HepG2 (cell line): ENCODE results near the gene ST6GALNAC2. TPM values are rescaled to one million over a fixed set of nuclear protein-coding genes. Genes with fewer than 3 reads are reported as not detected.
A peak's percentile ranks its signal among the peaks of the same experiment; 100 is the strongest.

Experiments
- BHLHE40 ChIP-seq: IDR thresholded peaks from 2 replicates; pipeline ENCODE4 v1.6.1; 2011; ENCODE audit warnings: low read length, improper control_type of control experiment
- EEA1 ChIP-seq: sonication (generic); formaldehyde crosslinking; IDR thresholded peaks from 2 replicates; pipeline ENCODE4 v1.5.1; 2020; ENCODE audit warnings: mild to moderate bottlenecking, missing genetic modification reagents, borderline replicate concordance
- FLYWCH1 ChIP-seq: sonication (generic); formaldehyde crosslinking; IDR thresholded peaks from 2 replicates; pipeline ENCODE4 v1.8.1; 2023; ENCODE audit warnings: mild to moderate bottlenecking, missing genetic modification reagents
- HNRNPLL ChIP-seq: fragments of 200-400 bp; formaldehyde crosslinking; IDR thresholded peaks from 2 replicates; pipeline ENCODE4 v1.6.1; 2017; ENCODE audit warnings: mild to moderate bottlenecking, low read depth, low read length; ENCODE audit not compliant: poor library complexity, severe bottlenecking
- HOXA7 ChIP-seq: sonication (generic); formaldehyde crosslinking; IDR thresholded peaks from 2 replicates; pipeline ENCODE4 v1.8.1; 2022; ENCODE audit warnings: mild to moderate bottlenecking, missing genetic modification reagents, moderate library complexity
- RBFOX2 ChIP-seq: fragments of 200-400 bp; formaldehyde crosslinking; IDR thresholded peaks from 2 replicates; pipeline ENCODE4 v1.6.1; 2017; ENCODE audit warnings: low read depth, mild to moderate bottlenecking, low read length
- RFX5 ChIP-seq: IDR thresholded peaks from 2 replicates; pipeline ENCODE4 v1.6.1; 2011; ENCODE audit warnings: low read depth, low read length, improper control_type of control experiment
- SATB2 ChIP-seq: sonication (generic); formaldehyde crosslinking; IDR thresholded peaks from 2 replicates; pipeline ENCODE4 v1.5.0; 2020; ENCODE audit warnings: missing genetic modification reagents
- SIX1 ChIP-seq: sonication (generic); formaldehyde crosslinking; IDR thresholded peaks from 2 replicates; pipeline ENCODE4 v1.4.0; 2020; ENCODE audit warnings: missing genetic modification reagents, borderline replicate concordance
- ZNF3 ChIP-seq: IDR thresholded peaks from 2 replicates; pipeline ENCODE4 v1.7.0; 2017; ENCODE audit warnings: inconsistent platforms
- ZNF496 ChIP-seq: sonication (generic); formaldehyde crosslinking; IDR thresholded peaks from 2 replicates; pipeline ENCODE4 v1.8.1; 2023; ENCODE audit warnings: mild to moderate bottlenecking, moderate library complexity, missing genetic modification reagents; ENCODE audit not compliant: insufficient replicate concordance
- ZNF556 ChIP-seq: sonication (generic); formaldehyde crosslinking; IDR thresholded peaks from 2 replicates; pipeline ENCODE4 v1.4.0; 2020; ENCODE audit warnings: mild to moderate bottlenecking, missing genetic modification reagents, borderline replicate concordance
- ZNF564 ChIP-seq: sonication (generic); formaldehyde crosslinking; IDR thresholded peaks from 2 replicates; pipeline ENCODE4 v1.8.1; 2023; ENCODE audit warnings: mild to moderate bottlenecking, missing genetic modification reagents
- polyA plus RNA-seq, 8 experiments: library from polyadenylated mRNA; depleted of rRNA in 3 of 8; stranded (reverse) in 7 of 8; unstranded in 1 of 8; fragments of >200 nt; fragmentation: Illumina TruSeq in 4 of 8; extraction: Trizol in 4 of 8; gene quantifications; 2 replicates each; pipeline versions ENCODE4 v1.2.1 to v1.2.3, GENCODE V29; 2011 to 2016; ENCODE audit warnings: low read depth in 4 of 8, missing spikeins in 1 of 8, mixed read lengths in 1 of 8; ENCODE audit not compliant: insufficient read depth in 1 of 8
- total RNA-seq, 5 experiments: library from RNA; depleted of rRNA; stranded (reverse); fragments of >200 nt; fragmentation: Illumina TruSeq; extraction: Trizol; gene quantifications; 2 replicates each; pipeline ENCODE4 v1.2.3, GENCODE V29; 2016; ENCODE audit warnings: low read depth in 1 of 5
- TF ChIP-seq, protein P1 (sequence below): sonication (generic); formaldehyde crosslinking; IDR thresholded peaks from one replicate; pipeline ENCODE4 v1.5.1; 2020; ENCODE audit warnings: mild to moderate bottlenecking, missing genetic modification reagents; ENCODE audit errors: not compliant biosample characterization
- TF ChIP-seq, protein P2 (sequence below): sonication (generic); formaldehyde crosslinking; IDR thresholded peaks from 2 replicates; pipeline ENCODE4 v1.4.0; 2020; ENCODE audit warnings: missing genetic modification reagents
- TF ChIP-seq, protein P3 (sequence below): sonication (generic); formaldehyde crosslinking; IDR thresholded peaks from 2 replicates; pipeline ENCODE4 v1.4.0; 2020; ENCODE audit warnings: missing genetic modification reagents
- TF ChIP-seq, protein P4 (sequence below): sonication (generic); formaldehyde crosslinking; IDR thresholded peaks from 2 replicates; pipeline ENCODE4 v1.5.1; 2020; ENCODE audit warnings: missing genetic modification reagents, mild to moderate bottlenecking, borderline replicate concordance

Gene ST6GALNAC2
- total and polyA plus RNA-seq, 2 of the 13 experiments (the other 11 are each of a cell fraction or from before 2014, with no cell fraction given): 0.12 to 0.49 TPM

DNA sequence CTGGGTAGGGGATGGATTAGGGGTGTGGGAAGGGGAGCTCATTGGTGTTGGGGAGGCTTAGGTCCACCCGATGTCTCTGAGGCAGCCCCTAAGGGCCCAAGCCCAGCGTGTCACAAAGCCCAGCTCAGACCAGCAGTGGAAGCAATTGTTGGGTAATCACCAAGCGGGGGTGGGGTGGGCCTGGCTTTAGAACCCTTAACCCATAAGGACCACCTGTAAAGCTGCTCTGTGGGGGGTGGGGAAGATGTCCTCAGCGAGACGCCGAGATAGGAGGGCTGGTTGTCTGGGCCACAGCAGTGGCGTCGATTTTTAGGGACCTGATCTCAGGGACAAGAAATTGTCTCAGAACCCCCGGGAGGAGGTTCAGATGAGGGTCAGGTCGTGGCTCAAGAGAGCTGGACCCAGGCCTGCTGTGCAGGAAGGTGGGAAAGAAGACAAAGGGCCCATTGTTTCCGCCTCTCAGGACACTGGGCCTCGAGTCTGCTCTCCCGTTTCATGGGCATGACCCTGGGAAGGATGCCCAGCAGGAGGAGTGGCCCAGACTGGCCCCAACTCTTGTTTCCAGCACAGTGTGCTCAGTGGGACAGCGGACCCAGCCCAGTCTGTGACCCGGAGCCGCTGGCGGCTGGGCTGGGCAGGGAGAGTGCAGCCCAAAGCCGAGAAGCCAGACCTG, 15.9 kb downstream of the ST6GALNAC2 start (continued):
- TF ChIP-seq RFX5: no peak
- 0 out of 2 replicates have a peak, but pooled peaks have one; percentile 37 for TF ChIP-seq ZNF556 (CRISPR knock-in tag)
- no peak for TF ChIP-seq FLYWCH1 (CRISPR knock-in tag)
- TF ChIP-seq, protein P1, sequence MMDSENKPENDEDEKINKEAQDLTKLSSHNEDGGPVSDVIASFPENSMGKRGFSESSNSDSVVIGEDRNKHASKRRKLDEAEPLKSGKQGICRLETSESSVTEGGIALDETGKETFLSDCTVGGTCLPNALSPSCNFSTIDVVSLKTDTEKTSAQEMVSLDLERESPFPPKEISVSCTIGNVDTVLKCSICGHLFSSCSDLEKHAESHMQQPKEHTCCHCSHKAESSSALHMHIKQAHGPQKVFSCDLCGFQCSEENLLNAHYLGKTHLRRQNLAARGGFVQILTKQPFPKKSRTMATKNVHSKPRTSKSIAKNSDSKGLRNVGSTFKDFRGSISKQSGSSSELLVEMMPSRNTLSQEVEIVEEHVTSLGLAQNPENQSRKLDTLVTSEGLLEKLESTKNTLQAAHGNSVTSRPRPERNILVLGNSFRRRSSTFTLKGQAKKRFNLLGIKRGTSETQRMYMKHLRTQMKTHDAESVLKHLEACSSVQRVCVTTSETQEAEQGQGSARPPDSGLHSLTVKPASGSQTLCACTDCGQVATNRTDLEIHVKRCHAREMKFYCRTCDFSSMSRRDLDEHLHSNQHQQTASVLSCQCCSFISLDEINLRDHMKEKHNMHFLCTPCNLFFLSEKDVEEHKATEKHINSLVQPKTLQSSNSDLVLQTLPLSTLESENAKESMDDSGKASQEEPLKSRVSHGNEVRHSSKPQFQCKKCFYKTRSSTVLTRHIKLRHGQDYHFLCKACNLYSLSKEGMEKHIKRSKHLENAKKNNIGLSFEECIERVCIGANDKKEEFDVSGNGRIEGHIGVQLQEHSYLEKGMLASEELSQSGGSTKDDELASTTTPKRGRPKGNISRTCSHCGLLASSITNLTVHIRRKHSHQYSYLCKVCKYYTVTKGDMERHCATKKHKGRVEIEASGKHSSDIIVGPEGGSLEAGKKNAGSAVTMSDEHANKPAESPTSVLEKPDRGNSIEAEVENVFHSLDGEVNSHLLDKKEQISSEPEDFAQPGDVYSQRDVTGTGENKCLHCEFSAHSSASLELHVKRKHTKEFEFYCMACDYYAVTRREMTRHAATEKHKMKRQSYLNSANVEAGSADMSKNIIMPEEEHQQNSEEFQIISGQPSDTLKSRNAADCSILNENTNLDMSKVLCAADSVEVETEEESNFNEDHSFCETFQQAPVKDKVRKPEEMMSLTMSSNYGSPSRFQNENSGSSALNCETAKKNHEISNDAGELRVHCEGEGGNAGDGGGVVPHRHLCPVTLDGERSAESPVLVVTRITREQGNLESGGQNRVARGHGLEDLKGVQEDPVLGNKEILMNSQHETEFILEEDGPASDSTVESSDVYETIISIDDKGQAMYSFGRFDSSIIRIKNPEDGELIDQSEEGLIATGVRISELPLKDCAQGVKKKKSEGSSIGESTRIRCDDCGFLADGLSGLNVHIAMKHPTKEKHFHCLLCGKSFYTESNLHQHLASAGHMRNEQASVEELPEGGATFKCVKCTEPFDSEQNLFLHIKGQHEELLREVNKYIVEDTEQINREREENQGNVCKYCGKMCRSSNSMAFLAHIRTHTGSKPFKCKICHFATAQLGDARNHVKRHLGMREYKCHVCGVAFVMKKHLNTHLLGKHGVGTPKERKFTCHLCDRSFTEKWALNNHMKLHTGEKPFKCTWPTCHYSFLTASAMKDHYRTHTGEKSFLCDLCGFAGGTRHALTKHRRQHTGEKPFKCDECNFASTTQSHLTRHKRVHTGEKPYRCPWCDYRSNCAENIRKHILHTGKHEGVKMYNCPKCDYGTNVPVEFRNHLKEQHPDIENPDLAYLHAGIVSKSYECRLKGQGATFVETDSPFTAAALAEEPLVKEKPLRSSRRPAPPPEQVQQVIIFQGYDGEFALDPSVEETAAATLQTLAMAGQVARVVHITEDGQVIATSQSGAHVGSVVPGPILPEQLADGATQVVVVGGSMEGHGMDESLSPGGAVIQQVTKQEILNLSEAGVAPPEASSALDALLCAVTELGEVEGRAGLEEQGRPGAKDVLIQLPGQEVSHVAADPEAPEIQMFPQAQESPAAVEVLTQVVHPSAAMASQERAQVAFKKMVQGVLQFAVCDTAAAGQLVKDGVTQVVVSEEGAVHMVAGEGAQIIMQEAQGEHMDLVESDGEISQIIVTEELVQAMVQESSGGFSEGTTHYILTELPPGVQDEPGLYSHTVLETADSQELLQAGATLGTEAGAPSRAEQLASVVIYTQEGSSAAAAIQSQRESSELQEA (CRISPR knock-in tag): peak; percentile 53
- TF ChIP-seq, protein P2, sequence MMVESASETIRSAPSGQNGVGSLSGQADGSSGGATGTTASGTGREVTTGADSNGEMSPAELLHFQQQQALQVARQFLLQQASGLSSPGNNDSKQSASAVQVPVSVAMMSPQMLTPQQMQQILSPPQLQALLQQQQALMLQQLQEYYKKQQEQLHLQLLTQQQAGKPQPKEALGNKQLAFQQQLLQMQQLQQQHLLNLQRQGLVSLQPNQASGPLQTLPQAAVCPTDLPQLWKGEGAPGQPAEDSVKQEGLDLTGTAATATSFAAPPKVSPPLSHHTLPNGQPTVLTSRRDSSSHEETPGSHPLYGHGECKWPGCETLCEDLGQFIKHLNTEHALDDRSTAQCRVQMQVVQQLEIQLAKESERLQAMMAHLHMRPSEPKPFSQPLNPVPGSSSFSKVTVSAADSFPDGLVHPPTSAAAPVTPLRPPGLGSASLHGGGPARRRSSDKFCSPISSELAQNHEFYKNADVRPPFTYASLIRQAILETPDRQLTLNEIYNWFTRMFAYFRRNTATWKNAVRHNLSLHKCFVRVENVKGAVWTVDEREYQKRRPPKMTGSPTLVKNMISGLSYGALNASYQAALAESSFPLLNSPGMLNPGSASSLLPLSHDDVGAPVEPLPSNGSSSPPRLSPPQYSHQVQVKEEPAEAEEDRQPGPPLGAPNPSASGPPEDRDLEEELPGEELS (CRISPR knock-in tag): peak; percentile 26; the same call in 1 of the 2 replicates
- 0 out of 2 replicates have a peak, but pooled peaks have one; percentile 39 for TF ChIP-seq SIX1 (CRISPR knock-in tag)
- TF ChIP-seq, protein P3, sequence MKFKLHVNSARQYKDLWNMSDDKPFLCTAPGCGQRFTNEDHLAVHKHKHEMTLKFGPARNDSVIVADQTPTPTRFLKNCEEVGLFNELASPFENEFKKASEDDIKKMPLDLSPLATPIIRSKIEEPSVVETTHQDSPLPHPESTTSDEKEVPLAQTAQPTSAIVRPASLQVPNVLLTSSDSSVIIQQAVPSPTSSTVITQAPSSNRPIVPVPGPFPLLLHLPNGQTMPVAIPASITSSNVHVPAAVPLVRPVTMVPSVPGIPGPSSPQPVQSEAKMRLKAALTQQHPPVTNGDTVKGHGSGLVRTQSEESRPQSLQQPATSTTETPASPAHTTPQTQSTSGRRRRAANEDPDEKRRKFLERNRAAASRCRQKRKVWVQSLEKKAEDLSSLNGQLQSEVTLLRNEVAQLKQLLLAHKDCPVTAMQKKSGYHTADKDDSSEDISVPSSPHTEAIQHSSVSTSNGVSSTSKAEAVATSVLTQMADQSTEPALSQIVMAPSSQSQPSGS (CRISPR knock-in tag): 0 out of 2 replicates have a peak, but pooled peaks have one; percentile 17
- TF ChIP-seq ZNF564: no peak
- no peak for TF ChIP-seq ZNF3 (CRISPR knock-in tag)
- TF ChIP-seq BHLHE40: no peak; the same call in 1 of the 2 replicates
- TF ChIP-seq SATB2 (CRISPR knock-in tag): no peak
- TF ChIP-seq HNRNPLL: peak; percentile 60
- TF ChIP-seq ZNF496: no peak
- no peak for TF ChIP-seq EEA1 (CRISPR knock-in tag)
- TF ChIP-seq HOXA7 (CRISPR knock-in tag): no peak
- no peak for TF ChIP-seq RBFOX2
- TF ChIP-seq, protein P4, sequence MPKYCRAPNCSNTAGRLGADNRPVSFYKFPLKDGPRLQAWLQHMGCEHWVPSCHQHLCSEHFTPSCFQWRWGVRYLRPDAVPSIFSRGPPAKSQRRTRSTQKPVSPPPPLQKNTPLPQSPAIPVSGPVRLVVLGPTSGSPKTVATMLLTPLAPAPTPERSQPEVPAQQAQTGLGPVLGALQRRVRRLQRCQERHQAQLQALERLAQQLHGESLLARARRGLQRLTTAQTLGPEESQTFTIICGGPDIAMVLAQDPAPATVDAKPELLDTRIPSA (CRISPR knock-in tag): no peak
